Measurements from ENCODE around the gene DMRT3.

The DMRT3 gene, protein sequence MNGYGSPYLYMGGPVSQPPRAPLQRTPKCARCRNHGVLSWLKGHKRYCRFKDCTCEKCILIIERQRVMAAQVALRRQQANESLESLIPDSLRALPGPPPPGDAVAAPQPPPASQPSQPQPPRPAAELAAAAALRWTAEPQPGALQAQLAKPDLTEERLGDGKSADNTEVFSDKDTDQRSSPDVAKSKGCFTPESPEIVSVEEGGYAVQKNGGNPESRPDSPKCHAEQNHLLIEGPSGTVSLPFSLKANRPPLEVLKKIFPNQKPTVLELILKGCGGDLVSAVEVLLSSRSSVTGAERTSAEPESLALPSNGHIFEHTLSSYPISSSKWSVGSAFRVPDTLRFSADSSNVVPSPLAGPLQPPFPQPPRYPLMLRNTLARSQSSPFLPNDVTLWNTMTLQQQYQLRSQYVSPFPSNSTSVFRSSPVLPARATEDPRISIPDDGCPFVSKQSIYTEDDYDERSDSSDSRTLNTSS

DNA sequence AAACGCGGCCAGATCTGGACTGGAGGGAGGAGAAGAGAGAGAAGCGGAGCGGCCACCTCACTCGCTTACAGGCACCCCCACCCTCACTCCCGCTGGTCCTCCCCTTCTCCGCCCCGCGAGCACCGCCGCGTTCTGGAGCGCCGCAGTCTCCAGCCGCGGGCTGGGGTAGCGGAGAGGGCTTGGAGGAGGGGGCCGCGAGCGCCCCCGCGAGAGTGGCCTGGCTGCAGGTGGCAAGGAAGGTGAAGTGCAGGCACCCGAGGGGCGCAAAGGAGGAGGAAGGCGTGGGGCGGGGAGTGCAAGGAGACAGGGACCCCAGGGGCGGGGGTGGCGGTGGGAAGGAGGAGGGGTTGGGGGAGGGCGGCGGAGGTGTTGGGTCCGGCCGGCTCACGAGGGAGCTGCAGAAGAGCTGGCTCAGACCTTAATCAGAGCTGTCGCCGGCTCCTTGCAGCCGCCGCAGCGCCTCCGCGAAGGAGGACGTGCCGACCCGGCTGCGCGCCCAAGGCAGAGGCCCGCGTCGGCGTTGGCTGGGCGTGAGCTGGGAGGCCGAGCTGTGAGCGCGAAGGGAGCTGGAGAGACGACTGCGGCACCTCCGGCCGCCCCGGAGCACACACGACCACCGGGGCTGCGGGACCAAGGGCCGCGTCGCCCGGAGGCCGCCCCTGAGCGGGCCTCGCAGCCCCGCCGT is at the start of gene DMRT3:
DMRT3 (plus strand) TSS at position 398 of the 685 bp plus-strand sequence. CDS start 347 bp downstream, outside the sequence.
- no peak for DNase-seq (ENCODE audit: low read depth)

DNA sequence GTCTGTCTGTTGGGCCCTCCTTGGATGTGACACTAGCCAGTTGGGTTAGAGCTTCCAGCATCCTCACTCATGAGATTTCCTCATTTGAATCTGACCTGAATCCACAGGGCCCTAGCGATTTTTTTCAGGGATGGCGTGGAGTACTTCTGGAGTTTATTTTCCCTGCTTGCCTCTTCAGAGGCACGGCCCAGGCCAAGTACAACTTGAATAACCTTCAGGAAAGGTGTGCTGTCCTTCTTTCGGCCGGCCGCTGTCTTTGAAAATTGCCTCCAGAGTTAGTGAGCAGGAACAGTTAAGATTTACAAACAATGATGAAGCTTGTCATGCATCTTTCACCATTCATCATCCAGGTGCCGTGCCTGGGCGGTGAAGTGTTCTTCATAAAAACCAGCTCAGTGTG is 49.5 kb upstream of the DMRT3 start:
- DNase-seq (ENCODE audit: low read depth): no peak

DNA sequence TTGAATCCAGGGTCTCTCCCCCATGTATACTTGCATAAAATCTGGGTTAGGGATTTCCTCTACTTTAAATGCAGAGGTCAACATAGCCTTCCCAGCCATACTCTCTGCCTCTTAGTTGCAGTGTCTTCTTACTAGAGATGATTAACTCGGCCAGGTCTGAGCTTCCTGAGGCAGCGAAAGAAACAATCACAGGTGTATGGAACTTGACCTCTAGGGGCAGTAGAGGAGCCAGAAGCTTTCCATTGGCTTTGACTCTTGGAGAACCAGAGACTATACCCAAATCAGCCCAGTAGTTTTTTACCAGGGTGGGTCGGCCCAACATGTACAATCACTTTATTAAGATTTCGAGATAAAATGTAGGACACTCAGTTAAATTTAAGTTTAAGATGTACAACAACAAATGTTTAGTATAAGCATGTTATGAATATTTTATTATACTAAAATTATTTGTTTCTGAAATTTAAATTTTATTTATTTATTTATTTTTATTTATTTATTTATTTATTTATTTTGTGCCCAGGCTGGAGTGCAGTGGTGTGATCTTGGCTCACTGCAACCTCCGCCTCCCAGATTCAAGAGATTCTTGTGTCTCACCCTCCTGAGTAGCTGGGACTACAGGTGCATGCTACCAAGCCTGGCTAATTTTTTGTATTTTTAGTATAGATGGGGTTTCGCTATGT is 48.0 kb upstream of the DMRT3 start:
- no peak for DNase-seq (ENCODE audit: low read depth)

DNA sequence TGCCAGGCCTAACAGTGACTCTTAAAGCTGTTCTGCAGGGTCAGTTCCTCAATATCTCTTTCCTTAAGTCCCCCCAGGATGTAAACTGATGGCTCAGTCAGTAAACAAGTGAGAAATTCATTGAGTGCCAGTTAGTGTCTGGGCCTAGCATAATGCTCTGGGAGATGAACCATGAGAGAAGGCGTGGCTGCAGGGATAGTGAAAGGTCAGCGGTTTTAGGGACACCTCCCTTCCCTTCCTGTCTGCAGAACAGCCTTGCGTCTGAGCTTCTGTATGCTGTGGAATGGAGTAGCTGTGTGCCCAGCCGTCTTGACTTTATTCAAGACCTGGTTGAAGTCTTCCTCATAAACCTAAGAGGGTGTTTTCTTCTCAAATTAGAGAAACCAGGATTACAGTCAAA is 46.7 kb upstream of the DMRT3 start:
- DNase-seq (ENCODE audit: low read depth): no peak

DNA sequence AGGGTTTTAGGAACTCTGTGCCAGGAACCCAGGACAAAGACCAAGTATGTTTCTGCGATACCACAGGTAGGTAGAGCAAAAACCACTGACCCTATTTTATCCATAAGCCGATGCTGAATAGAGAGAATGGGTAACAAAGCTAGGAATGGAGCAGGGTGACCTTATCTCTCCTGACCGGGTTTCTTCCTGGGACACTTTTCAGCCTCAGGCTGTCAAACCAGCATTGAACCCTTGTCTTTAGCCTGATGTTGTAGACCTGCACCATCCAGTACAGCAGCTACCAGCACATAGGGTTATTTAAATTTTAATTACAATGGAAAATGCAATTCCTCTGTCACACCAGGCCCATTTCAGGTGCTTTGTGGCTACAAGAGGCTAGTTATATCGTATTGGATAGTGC is 43.1 kb upstream of the DMRT3 start:
- no peak for DNase-seq (ENCODE audit: low read depth)

DNA sequence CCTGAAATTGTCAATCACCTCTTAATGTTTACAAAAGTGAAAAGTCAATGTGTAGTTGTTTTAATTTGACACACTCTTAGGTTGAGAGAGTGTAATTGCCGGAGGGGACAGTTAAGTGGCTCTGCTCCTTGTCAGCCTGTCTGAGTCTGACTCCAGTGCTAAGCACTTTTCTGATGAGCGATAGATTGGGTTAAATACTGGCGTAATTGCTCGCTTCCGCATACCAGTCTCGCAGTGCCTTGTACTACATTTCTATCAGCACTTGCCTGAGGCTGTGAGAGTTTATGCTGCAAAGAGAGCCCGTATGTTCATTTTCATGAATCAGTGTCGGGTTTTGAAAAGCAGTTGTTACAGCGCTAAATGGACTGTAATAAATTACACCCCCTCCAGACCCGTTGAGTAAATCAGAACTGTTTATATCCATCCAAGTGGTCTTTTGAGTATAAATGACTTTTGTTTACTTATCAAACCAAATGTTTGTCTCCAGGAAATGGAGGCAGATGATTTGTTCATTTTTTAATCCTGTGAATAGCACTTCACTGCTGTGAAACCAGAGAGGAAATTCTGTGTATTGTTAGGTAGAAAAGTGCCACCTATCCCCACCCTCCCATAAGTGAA is 41.0 kb upstream of the DMRT3 start:
- DNase-seq (ENCODE audit: low read depth): peak; percentile 31

DNA sequence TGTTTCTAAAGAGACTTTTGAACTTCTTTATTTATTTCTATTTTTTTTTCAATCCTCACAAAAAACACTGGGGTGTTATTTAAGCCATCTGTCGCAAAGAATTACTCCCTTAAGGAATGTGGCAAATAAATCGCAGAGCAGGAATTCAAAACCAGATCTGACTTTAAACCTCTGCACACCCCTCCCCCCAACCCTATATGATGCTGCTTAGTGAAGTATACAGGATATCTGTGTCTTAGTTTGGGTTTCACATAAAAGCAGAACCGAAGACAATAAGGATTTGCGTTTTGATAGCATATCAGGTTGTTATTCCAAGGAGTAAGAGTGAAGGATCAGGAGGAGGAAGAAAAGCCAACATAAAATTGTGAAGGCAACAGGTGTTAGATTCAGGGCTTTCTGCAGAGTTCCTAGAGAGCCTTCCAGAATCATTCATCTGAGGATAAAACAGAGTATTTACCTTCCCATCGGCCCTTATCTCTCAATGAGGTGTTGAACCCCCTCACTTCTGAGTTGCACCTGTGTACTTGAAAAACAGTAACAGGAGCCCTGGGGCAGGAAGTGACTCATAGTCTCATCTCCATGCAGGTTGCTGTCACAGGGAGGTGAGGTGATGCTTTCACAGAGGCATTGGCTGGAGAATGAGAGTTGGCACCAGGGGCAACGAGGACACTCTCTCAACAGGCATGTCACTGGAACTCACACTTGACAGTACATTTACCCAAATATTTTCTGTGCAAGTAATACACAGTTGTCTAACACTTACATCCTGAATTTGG is 33.5 kb upstream of the DMRT3 start:
- no peak for DNase-seq (ENCODE audit: low read depth)

DNA sequence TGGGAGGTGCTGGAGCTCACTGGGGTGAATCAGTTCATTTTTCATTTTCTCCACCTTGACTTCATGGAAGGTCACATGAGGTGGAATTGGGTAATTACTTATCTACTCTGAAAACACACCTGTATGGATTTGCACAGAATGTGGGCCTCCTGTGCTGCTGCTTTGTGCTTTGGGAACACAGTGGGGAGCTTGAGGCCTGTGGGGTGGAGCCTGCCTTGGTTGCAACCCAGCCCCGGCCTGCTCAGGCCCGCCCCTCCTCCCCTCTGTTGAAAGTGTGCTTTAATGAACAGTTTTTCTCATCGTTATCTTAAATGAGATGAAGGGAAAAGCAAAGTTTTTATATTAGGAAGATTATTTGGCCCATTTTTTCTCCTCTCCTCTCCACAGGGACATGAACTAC is 28.5 kb upstream of the DMRT3 start:
- no peak for DNase-seq (ENCODE audit: low read depth)

DNA sequence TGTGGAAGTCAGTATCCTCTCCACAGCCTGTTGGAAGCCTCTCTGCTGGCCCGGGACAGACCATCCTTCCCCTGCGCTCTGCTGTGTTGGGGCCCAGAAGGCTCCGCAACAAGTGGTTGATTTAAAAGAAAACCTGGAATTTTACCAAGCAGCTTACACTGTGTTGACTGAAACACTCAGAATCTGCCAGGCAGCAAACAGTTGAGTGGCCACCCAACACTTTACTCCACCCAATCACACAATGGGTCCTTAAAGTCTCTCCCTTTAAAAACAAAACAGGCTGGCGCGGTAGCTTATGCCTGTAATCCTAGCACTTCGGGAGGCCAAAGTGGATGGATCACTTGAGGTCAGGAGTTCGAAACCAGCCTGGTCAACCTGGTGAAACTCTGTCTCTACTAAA is 28.0 kb upstream of the DMRT3 start:
- DNase-seq (ENCODE audit: low read depth): no peak

DNA sequence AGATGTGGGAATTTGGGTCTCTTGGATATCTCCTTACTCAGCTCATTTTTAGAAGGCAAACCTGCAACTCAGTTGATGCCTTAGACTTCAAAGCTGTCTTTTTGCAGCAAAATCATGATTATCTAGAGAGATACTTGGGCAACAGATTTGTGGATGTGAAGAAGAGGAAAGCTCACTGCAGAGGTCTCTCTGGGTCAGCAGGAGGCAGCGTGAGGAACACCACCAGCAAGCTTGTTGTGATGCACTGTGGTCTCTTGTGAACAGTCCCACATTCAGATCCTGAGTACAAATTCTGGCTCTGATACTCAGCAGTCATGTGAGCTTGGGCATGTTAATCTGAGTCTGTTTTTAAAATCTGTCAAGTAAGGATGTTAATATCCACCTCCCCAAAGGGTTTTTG is 26.3 kb upstream of the DMRT3 start:
- no peak for DNase-seq (ENCODE audit: low read depth)

DNA sequence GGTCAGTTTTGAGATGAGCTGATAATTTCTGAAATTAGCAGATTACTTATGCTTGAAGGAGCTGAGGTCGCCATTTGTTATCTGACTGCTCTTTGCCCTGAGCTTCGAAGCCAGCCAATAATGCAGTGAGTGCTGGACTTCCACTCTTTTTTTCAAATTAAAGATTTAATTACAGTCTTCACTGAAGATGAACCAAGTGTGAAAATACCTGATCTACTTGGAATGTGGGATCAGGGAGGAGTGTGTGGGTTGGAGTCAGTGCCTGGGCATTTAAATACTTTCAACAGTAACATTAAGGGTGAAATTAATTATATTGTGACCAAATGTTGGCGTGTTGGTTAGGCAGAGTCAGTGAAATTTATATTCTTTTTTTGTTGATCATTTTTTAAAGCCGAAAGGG is 23.9 kb upstream of the DMRT3 start:
- DNase-seq (ENCODE audit: low read depth): no peak

DNA sequence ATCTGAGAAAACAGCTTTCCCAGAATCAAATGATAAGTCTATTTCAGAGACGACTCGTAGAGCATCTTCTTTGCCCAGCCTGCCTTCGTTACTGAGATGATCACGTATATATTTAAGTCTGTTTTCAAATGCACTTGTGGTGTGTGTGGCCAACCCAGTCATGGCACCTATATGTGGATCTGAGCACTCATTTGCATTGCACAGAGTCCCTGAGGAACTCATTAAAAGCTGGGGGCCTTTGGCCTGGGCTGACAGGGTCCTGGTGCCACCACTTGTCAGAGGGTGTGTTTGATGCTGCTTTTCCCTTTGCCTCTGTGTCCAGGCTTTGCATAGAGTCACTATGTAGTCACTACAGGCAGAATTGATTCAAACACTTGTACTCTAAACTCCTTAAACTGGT is 17.4 kb upstream of the DMRT3 start:
- no peak for DNase-seq (ENCODE audit: low read depth)

DNA sequence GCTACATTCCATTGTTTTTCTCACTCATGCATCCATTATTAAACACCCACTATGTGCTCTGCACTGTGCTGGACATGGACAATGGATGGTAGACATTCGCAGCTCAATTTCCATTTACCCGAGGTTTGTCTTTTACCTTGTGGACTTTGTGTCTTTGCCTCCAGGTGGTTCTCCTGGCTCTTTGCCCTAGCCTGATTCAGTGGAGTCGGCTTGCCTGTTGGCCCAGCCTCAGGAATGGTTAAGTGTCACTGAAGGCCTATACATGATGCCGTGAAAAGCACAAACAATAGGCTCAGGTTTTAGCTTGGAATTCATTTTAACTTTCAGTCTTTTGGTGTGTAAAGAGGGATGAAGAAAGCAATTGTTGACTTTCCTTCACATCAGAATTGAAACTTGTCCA is 16.5 kb upstream of the DMRT3 start:
- DNase-seq (ENCODE audit: low read depth): no peak

DNA sequence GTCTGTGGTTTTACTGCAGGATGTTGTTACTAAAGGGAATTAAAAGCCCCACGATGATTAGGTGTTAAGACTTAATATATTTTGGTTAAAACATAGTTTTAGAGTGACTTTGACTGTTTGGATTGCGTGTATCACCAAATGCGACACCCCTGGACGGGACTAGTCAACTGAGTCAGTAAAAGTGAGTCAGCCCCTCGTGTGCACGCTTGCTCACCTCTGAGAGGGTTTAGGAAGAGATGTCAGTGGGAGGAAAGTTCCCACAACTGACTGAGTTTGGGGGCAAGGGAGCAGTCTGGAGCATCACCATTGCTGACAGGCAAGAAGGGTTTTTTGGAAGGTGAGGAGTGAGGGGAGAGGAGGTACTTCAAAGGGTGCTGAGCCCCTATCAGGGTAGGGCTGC is 14.4 kb upstream of the DMRT3 start:
- DNase-seq (ENCODE audit: low read depth): no peak

DNA sequence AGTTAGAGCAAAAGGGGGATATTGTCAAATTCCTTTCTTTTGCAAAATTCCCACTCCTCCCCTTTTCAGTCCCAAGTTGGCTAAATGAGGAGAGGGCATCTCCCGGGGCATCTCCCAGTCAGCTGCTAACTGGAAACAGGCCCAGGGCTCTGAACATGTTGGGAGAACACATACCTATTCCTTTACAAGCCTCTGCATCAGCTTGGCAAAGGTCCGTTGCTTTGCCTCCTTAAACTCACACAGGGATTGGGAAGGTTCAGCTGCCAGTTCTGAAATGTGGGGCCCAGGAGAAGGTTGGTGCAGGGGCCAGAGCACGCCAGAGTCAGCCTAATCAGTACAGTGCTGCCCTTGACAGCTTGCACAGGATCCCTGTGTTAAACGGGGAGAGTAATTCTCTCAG is 11.0 kb upstream of the DMRT3 start:
- DNase-seq (ENCODE audit: low read depth): no peak

DNA sequence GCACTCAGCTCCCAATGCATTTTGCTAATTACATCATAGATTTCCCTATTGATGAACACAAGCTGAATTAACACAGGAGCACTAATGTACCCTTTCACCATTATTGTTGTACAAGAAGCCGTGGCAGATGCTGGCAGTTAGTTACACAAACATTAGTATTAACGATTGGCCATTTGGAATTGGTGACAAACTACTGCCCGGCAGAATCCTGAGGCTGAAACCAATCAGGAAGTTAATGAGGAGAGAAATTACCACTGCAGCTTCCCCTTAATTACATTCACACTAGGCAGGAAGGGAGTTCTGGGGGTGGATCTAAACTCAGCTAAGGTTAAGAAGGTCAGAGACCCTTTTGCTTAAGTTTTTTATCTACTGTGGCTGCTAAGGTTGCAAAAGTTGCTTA is 9.6 kb upstream of the DMRT3 start:
- no peak for DNase-seq (ENCODE audit: low read depth)

DNA sequence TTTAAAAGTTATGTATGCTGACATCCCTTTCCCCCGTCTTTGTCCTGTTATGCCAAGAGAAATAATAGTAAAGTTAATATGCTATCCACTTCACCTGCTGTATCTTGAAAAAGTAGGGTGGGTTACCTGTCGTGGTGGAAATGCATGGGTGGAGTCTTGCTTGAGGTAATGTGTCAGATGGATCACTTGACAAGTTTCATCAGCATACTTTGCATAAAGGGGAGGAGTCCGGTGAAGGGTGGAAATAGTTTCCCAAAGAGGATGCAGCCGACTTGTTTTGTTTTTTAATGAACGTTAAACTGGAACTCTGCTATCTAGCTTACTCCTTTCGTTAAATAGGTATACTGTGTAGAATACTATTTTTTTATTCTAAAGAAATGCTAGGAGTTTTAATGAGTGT is 9.0 kb upstream of the DMRT3 start:
- DNase-seq (ENCODE audit: low read depth): no peak

DNA sequence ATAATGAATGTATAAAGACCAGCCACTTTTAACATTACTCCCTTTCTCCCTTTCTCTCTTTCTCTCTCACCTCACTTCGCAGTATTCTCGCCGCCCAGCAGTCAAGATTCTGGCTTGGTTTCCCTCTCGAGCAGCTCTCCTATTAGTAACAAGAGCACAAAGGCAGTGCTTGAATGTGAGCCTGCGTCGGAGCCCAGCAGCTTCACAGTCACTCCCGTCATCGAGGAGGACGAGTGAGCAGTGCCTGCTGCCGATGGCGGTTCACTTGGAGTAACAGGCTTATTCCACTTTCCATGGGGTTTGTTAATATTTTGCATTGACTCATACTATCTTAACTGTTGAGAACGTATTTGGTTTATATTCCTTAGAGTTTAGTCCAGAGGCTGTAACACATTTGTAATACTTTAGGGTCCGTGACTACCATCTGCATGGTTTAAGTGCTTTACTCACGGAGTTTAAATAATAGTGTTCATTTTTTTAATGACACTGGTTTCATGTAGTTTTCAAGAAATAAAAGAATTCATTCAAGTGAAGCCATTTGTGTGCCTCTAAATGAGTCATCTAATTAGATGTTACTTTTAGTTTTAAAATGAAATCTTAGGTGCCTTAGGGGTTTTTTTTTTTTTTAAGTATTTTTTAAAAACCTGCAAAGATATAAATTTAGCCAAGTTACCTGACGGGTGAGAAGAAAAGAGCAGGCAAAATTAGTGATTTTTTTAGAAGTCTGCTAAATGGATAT is 8.4 kb upstream of the DMRT3 start:
- DNase-seq (ENCODE audit: low read depth): no peak

DNA sequence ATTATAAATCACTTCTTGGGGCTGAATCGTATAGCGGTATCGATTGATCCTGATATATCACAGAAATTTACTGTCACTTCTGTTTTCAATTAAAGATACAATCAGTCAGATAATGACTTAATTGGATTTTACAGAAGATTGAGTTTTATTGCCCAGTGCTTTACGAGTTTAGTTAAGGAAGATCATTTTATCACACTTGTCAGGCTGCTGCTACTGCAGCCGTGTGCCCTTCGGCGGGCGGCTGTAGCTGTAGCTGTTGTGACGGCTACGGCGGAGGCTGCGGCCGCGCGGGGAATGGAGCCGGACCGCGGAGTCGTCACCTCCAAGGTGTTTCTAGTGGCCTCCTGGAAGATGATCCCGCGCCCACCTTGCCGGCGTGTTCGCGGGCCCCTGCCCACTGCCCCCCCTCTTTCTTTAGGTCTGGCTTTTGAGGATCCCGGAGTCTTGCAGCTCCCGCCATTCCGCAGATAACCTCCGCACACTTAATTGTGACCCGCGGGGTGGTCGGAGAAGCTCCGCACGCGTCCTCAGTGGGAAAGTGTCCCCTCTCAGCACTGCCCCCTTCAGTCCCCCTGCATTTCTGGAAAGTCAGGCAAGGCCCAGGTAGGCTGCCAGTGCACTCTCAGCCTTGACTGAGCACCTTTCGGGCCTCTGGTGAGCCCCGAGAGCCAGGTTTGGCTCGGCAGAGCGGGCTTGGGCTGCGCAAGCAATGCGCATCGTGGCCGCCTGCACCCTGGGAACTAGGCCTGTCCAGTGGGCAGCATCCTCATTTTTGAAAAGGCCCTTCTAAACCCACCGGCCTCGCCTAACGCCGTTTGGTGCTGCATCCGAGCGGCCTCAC is 6.9 kb upstream of the DMRT3 start:
- no peak for DNase-seq (ENCODE audit: low read depth)
